HL-60 (cell line): ENCODE data around the gene PAQR9.

ENCODE experiments used
- DNase-seq, 2 experiments: peaks; one replicate each; pipeline ENCODE4 v3.0.0-alpha.2; 2010 to 2020; ENCODE audit warnings: low read depth in 1 of 2, low spot score in 1 of 2
- H3K27ac ChIP-seq: fragments of 250-450 bp; sonication (Bioruptor Pico); replicated peaks from 2 replicates; pipeline ENCODE4 v1.5.1; 2020; ENCODE audit warnings: mild to moderate bottlenecking, moderate library complexity
- H3K27me3 ChIP-seq: fragments of 250-450 bp; sonication (Bioruptor Pico); 2 replicates; pipeline ENCODE4 v1.5.1; 2021; ENCODE audit warnings: mild to moderate bottlenecking, moderate library complexity; ENCODE audit not compliant: insufficient read depth, poor library complexity, severe bottlenecking
- H3K4me3 ChIP-seq: replicated peaks from 2 replicates; pipeline ENCODE4 v1.5.1; 2011; ENCODE audit warnings: mild to moderate bottlenecking, control low read depth, low read length; ENCODE audit not compliant: insufficient read depth
- GABPA ChIP-seq: IDR thresholded peaks from 2 replicates; pipeline ENCODE4 v1.6.1; 2012; ENCODE audit warnings: low read depth
- POLR2AphosphoS5 ChIP-seq: IDR thresholded peaks from 2 replicates; pipeline ENCODE4 v1.6.1; 2012; ENCODE audit warnings: low read depth
- SPI1 ChIP-seq: IDR thresholded peaks from 2 replicates; pipeline ENCODE4 v1.6.1; 2012; ENCODE audit warnings: low read depth, mild to moderate bottlenecking, borderline replicate concordance
- TF ChIP-seq, protein P1 (sequence below): IDR thresholded peaks from 2 replicates; pipeline ENCODE4 v1.6.1; 2012; ENCODE audit warnings: low read depth; ENCODE audit not compliant: insufficient replicate concordance
- TF ChIP-seq, protein P2 (sequence below): IDR thresholded peaks from one replicate; pipeline ENCODE4 v1.5.1; 2011; ENCODE audit warnings: low read length, control low read depth, inconsistent platforms; ENCODE audit not compliant: insufficient read depth

Gene PAQR9

DNA sequence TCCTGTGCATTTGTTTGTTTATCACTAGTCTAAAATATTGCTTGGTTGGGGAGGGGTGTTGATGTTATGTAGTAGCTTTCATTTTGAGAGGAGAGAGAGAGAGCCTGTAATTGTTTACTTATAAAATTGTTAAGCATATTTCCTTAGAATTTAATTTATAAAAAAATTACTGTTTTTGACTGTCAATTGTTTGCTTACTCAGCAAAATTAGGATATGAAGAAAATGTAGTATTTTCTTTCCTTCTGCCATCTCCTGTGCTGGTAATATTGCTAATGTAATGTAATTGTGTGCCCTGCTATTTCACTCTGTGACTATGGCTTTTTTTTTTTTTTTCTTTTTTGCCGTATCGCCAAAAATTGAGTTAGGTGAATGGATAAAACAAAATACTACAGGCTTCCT lies 41.3 kb upstream of the PAQR9 start:
- Histone ChIP-seq H3K4me3 (no peak overlapping the region; the same call in 1 of the 2 replicates), H3K27me3 (no peaks in the 10 kb centered on the region), H3K27ac (no peak overlapping the region)
- DNase-seq = no peak
- TF ChIP-seq POLR2AphosphoS5 = no peak
- TF ChIP-seq, protein P1, sequence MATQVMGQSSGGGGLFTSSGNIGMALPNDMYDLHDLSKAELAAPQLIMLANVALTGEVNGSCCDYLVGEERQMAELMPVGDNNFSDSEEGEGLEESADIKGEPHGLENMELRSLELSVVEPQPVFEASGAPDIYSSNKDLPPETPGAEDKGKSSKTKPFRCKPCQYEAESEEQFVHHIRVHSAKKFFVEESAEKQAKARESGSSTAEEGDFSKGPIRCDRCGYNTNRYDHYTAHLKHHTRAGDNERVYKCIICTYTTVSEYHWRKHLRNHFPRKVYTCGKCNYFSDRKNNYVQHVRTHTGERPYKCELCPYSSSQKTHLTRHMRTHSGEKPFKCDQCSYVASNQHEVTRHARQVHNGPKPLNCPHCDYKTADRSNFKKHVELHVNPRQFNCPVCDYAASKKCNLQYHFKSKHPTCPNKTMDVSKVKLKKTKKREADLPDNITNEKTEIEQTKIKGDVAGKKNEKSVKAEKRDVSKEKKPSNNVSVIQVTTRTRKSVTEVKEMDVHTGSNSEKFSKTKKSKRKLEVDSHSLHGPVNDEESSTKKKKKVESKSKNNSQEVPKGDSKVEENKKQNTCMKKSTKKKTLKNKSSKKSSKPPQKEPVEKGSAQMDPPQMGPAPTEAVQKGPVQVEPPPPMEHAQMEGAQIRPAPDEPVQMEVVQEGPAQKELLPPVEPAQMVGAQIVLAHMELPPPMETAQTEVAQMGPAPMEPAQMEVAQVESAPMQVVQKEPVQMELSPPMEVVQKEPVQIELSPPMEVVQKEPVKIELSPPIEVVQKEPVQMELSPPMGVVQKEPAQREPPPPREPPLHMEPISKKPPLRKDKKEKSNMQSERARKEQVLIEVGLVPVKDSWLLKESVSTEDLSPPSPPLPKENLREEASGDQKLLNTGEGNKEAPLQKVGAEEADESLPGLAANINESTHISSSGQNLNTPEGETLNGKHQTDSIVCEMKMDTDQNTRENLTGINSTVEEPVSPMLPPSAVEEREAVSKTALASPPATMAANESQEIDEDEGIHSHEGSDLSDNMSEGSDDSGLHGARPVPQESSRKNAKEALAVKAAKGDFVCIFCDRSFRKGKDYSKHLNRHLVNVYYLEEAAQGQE = no peak
- TF ChIP-seq, protein P2, sequence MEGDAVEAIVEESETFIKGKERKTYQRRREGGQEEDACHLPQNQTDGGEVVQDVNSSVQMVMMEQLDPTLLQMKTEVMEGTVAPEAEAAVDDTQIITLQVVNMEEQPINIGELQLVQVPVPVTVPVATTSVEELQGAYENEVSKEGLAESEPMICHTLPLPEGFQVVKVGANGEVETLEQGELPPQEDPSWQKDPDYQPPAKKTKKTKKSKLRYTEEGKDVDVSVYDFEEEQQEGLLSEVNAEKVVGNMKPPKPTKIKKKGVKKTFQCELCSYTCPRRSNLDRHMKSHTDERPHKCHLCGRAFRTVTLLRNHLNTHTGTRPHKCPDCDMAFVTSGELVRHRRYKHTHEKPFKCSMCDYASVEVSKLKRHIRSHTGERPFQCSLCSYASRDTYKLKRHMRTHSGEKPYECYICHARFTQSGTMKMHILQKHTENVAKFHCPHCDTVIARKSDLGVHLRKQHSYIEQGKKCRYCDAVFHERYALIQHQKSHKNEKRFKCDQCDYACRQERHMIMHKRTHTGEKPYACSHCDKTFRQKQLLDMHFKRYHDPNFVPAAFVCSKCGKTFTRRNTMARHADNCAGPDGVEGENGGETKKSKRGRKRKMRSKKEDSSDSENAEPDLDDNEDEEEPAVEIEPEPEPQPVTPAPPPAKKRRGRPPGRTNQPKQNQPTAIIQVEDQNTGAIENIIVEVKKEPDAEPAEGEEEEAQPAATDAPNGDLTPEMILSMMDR = no peak
- TF ChIP-seq SPI1 = no peak
- TF ChIP-seq GABPA = no peak

DNA sequence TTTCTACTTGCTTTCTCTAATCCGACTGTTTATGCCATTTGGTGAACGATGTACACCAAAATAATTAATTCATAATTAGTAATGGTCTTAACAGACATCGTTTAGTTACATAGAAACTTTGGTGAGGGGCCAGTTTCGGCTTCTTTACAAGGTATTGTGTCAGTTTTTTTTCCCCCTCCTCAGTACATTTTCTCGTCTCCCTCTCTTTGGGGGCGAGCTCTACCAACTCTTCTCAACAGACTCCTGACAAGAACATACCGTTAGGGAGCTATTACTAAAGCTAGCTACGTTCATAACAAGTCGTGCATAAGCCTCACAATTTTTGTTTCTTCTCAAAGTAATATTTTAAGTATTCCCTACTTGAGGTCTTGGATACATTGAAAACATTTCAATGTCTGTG lies 39.3 kb upstream of the PAQR9 start:
- no peak for DNase-seq
- H3K4me3 ChIP-seq = peak overlapping the region; percentile 87
- no peaks in the 10 kb centered on the region for H3K27me3 ChIP-seq
- TF ChIP-seq, protein P1 = no peak
- TF ChIP-seq SPI1 = no peak
- TF ChIP-seq, protein P2 = no peak
- no peak for TF ChIP-seq GABPA
- no peak for TF ChIP-seq POLR2AphosphoS5
- H3K27ac ChIP-seq = peak overlapping the region; percentile 94

DNA sequence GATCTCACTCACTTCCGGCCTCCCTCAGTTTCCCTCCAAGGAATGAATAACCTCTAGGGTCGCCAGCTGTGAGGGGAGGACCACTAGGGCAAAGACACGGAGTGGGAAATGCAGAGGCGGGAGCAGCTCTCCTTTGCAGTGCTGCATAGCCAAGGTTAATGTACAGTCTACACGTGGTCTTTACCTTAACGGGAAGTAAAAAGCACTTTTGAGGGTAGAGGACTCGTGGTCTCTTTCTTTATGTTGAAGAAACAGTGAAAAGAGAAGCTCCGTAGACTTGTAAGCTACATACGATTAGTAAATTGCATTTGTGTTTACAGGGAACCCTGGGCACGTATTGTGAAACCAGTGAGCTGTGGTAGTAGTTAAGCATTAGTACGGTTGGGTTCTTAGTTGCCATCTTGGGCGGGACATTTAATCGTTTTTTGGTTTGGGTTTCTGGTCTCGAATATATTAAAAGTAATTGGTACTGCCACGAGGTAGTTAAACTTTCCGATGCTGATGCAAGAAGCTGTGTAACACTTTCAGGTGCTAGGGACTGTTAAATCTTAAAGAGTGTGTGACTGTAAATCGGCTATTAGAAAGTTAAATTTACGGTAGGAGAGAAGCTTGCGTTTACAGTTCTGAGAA lies 38.7 kb upstream of the PAQR9 start:
- peak; percentile 16; the same call in 1 of the 2 replicates for TF ChIP-seq POLR2AphosphoS5
- TF ChIP-seq, protein P1 = peak; percentile 44
- TF ChIP-seq SPI1 = no peak
- no peak for TF ChIP-seq GABPA
- TF ChIP-seq, protein P2 = no peak
- Histone ChIP-seq H3K27me3 (no peaks in the 10 kb centered on the region), H3K4me3 (peak overlapping the region; percentile 87), H3K27ac (peak overlapping the region; percentile 94)
- peak; percentile 63 to 67 for DNase-seq
